Measurements from ENCODE around the gene ACTR6.

- TF ChIP-seq CTCF (IDR thresholded peaks at IDR 0.05; ENCODE audit: extremely low read depth in 1 of 2, insufficient read depth in 1 of 2, low read depth in 1 of 2, low read length in 2 of 2) = no peak
- no peak for TF ChIP-seq POLR2AphosphoS5 (IDR thresholded peaks at IDR 0.05; ENCODE audit: insufficient read depth, low read depth, low read length)
These were observed 42.1 kb upstream of the ACTR6 start for GRCh38 chr12:100158535-100158934.

Data from endothelial cell of umbilical vein (primary cell).